Measurements from ENCODE around the gene NTSR2.

- TF ChIP-seq CTCF (IDR thresholded peaks at IDR 0.05; ENCODE audit: low read length) (no peak), EZH2 (IDR thresholded peaks at IDR 0.05; ENCODE audit: borderline replicate concordance, low read length) (no peak)
Observed at GRCh38 chr2:11677136-11678055, 7.4 kb upstream of the NTSR2 start.

Data from OCI-LY1 (cell line).